NCI-H146 treated with DMSO at 0.1 percent for 48 hours (cell line): ENCODE measurements around the gene SIRT2.
"Not testable (repeated sequence)": the region's sequence is repeated elsewhere in the genome, so short reads cannot be mapped to it uniquely, and the experiment has no call there.

Experiments used
- DNase-seq: peaks from one replicate; lab custom pipeline; 2025; ENCODE audit not compliant: unreplicated experiment; lab: John Stamatoyannopoulos, UW

The SIRT2 gene

DNA sequence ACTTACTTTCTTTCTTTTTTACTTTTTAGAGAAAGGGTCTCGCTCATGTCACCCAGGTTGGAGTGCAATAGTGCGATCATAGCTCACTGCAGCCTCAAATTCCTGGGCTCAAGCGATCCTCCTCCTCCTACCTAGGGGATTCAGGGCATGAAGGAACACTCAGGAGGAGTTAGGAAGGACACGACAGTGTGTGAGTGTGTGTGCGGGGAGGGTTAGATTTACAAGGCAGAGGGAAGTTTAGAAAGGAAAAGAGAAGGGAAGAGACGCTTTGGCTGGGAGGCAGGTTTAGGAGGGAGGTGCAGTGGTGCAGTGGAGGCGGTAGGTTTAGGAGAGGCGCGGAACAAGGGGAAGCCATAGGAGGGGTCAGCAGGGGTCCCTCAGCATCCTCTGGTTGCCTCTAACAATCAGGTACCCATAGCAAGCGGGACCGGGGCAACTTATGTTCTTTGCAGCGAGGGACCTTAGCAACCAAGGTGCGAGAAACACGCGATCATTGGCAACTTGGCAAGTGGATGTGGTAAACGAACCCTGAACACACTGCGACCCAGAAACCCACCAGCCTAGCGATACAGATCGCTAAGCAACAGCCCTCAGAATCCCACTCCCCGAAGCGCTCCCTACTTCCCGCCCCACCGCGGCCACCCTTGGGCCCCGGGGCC lies 501 bp downstream of the SIRT2 start:
- DNase-seq: peak; percentile 10

DNA sequence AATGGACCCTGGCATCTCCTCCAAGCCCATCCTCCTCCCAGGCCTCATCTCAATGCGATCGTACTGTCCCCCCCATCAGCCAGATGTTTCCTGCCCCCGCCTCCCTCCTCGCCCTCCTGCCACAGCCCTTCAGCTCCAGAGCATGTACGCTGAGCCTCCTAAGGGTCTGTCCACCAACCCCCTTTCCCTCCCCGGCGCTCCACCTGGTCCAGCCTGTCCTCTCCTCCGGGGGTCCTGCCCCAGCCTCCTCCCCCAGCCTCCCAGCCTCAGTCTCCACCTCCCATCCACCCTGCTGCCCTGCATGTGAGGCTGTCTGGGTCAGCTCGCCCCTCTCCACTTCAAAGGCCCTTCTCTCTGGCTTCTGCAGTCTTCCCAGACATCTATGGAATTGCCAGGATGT lies 4.5 kb downstream of the SIRT2 start:
- DNase-seq: no peak

DNA sequence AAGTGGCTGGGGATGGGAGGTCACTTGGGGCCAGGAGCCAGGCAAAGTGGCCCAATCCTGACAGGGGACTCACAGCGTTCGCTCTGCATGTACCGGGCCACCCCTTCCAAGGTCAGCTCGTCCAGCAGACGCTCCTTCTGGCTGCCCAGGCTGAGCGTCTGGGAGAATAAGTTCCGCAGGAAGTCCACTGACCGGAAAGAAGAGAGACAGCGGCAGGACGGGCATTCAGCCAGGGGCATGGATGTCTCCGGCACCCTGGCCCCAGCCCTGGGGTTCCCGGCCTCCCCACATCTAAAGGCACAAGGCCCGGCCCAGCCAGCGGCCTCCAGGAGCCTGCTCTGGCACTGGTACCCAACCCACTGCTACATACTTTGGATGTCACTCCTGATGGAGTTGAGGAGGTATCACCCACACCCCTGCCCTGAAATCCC lies 6.1 kb downstream of the SIRT2 start:
- no peak for DNase-seq

DNA sequence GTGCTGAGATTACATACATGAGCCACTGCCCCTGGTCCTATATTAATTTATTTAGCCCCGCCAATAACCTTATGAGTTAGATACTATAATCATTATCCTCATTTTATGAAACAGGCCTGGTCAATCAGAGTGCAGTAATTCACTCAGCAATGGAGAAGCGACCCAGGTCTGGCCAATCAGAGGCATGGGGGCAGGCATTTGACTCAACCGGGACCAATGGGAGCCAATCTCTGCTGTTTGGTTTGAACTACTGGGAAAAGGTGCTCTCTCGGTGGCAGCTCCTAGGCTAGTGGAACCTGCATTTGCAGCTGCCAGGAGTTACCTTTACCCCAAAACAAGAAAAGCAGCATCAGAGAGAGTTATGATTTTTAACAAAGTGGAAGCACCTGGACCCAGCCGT lies 6.6 kb downstream of the SIRT2 start:
- no peak for DNase-seq

DNA sequence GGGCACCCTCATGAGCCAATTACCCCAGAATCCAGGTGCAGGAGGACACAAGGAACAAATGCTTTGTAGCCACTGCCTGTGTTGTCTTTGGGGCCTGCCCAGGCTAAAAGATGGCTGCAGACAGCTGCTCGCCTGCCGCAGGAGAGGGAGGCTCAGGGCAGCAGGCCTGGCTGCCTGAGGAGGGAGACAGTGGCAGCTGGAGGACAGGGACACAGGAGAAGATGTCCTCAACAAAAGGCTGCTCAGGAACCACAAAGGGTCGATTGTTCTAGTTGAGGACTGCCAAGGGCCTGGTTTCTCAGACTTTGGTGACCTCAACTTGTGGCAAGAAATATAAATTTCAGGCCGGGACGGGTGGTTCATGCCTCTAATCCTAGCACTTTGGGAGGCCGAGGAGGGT lies 7.6 kb downstream of the SIRT2 start:
- DNase-seq: no peak

DNA sequence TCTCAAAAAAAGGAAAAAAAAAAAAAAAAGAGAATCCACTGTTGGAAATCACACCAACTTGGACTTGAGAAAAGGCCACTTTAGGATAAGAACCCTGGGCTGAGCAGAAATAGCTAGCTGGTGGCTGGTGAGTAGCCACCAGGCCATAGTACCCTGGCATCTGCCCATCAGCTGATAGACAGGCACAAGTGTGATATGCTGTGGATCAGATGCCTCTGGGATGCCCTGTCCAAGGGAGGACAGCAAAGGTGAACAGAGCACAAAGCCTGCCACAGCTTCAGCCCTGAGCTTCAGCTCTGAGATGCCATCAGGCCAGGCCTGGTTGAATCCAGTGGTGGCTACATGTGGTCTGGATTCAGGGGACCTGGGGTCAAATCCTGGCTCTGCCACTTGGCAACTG lies 8.7 kb downstream of the SIRT2 start:
- DNase-seq: no peak

DNA sequence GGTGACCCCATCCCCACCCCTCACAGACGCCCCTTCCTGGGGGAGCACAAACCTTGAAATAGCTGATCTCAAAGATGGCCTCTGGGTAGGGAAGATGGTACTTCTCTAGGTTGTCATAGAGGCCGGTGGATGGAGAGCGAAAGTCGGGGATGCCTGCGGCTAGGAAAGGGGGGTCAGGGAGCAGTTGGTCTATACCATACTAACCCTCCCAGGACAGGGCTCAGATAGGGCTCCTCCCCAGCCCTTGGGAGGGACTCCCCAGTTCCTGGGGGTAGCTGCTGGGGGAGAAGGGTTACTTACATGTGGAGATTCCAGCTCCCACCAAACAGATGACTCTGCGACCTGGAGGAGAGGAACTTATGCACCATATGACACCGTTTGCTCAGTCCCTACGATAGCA lies 9.6 kb downstream of the SIRT2 start:
- DNase-seq: no peak

DNA sequence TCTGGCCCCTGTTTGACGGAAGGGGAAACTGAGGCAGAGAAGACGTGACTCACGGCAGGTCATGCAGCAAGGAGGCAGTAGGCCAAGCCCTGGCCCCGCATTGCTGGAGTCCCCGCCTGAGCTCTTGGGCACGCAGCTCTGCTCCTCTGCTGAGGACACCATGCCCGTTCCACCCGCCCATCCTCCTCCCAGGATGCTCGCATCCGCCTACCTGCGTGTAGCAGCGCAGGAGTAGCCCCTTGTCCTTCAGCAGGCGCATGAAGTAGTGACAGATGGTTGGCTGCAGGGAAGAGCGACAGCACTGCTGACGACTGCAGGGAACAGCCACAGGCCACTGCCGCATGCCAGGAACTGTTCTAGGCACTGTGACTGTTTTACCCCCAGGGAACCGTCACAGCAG lies 10.5 kb downstream of the SIRT2 start:
- no peak for DNase-seq

DNA sequence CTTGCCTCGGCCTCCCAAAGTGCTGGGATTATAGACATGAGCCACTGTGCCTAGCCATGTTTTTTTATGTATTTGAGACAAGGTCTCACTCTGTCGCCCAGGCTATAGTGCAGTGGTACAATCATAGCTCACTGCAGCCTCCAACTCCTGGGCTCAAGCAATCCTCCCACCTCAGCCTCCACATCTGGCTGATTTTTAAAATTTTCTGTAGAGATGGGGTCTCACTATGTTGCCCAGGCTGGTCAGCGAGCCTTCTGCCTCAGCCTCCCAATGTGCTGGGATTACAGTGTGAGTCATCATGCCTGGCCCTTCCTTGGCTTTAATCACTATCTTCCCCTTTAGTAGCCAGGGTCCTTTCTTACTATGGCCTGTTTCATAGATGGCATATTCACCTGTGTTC lies 14.7 kb downstream of the SIRT2 start:
- not testable (repeated sequence) for DNase-seq

DNA sequence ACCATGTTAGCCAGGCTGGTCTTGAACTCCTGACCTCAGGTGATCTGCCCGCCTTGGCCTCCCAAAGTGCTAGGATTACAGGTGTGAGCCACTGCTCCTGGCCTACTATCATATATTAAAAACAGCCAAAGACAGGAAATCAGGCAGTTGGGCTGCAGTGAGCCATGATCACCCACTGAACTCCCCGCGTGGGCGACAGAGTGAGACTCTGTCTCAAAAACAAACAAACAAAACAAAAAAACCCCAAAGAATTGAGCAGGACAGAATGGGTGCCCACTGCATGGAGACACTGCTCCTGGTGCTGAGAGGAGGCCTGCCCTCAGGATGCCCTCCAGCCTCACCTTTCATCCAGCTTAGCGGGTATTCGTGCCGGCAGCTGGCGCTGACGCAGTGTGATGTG lies 16.1 kb downstream of the SIRT2 start:
- no peak for DNase-seq

DNA sequence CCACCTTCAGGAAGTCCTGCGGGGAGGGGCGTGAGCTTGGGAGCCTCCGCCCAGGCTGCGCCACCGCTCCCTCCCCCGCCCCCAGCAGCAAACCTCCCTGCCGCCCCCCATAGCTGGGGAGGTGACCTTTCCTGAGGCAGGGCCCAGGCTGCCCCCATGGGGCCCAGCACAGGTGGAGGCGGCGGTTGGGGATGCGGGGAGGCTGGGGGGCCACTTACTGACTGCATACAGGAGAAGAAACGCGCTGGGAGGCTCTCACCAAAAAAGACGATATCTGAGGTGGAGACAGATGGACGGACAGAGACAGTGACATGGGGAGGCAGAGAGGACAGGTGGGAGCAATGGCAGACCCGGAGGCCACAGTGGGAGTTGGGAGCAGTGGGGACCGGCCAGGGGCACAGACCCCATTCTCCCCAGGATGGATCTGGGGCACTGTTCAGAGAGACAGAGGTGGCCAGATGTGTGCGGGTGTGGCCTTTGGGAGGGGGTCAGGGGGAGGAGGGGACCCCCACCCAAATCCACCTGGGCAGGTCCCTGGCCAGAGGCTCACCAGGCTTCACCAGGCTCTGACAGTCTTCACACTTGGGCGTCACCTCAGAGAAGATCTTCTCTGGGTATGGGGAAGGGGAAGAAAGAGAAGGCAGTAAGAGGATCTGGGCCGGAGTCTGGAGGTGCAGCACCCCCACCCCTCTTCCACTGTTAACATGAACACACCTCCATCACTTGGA lies 18.4 kb downstream of the SIRT2 start:
- DNase-seq: no peak

DNA sequence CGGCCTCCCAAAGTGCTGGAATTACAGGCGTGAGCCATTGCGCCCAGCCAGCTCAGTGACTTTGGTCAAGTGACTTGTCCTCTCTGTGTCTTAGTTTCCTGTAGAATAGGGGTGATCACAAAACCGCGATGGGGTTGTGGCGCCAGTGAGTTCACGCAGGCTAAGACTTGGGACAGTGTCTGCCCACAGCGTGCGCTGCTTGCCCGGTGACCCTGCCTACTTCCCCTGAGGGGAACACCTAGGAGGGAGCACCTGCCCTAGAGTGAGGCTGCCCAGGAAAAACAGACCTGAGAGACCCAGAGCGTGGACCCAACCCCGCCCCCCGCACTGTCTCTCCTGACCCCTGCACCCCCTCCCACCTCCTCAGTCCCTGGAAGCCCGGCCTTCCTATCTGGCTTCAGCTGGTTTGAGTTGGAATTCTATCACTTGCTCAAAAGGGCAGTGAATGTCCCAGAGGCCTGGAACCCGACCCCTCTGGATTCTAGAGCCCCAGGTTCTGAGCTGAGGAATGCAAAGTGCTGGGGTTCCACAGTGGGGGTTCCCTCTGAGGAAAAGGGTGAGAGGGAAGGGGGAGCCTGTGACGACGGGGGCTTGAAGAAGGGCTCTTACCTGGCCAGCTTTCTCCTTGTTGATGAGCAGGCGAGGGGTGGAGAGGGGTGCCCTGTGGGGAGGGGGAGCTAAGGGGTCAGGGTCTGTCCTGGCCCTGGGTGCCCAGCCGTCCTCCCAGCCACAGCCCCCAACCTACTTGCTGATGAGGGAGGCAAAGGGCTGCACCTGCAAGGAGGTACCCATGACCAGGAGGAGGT lies 19.1 kb downstream of the SIRT2 start:
- DNase-seq: no peak

DNA sequence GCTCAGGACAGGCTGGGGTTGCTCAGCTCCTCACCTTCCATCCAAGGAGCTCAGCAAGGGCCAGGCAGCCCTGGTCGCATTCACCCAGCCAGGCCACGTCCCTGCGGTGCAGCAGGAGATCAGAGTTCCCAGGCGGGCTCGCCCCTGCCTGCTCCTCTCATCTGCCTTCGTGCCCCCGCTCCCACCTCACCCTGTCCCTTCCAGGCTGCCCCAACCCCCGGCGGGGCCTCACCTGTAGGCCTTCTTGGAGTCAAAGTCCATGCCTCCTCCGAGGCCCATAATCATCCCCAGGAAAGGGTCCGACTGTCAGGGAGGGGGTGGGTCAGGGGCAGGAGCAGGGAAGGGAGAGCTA lies 20.0 kb downstream of the SIRT2 start:
- DNase-seq: no peak

DNA sequence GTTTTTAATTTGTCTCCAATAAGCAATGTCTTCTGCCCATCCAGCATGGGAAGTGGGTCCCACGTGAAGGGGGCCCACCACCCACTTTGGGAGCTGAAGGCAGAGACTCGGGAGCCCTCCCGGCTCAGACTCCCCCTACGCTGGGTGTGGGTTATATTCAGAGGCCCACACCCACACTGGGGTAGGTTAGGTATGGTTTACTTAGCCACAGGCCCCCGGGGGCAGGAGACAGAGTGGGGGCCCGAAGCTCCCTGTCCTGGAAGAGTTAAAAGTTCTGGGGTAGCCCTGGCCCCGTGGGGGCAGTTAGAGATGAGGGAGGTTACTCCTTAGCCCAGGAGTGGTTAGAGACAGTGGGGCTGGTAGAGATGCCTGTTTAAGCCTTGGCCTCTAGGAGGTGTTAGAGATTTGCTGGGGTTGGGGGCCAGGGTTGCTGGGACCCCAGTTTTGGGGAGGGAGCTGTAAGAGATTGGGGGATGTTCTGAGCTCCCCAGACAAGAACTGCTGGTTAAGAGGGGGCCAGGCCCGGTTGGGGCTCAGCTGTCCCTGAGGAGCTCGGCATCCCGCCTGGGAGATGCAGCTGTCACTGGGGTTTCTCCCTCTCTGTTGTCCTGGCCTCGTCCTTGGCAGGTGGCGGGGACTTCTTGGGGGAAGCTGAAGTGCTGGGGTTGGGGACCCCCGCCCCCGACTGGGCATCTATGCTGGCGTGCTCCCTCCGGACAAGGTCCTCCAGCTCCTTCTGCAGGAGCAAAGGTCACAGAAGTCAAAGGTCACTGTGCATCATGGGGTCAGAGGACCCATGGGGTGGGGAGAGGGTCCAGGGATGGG lies 20.6 kb downstream of the SIRT2 start:
- no peak for DNase-seq

DNA sequence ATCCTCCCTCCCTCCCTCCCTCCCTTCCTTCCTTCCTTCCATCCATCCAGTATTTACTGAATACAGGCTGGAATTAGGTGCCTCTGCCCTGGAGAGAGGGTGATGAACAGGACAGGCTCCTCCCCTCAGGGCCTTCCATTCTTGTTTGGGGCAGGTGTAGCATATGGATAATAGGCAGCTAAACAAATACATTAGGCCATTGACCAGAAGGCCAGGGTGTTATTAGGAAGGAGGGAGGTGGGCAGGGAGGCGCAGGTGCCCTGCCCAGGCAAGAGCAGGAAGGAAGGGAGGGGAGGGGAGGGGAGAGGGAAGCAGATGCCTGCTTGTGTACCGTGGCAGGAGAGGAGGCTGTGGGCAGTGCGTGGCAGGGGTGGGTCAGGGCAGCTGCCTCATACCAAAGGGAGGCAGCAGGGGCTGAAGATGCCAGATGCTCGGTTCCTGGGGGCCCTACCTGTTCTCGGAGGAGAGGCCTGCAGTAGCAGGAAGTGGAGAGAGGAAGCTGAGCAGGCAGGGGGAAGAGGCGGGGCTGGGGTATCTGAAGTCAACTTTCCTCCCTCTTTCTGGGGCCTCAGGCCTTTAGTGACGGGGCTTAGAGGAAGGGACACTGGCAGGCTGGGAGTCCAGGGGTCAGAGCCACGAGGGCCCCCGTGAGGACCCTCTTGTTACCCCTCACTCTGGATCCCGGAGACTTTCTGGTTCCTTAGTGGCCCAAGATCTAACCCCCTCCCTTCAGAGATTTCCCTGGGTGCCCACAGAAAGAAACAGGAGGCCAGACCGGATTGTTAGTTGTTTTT lies 21.4 kb downstream of the SIRT2 start, which contains the start of gene RINL:
TSS of gene RINL (minus strand) at position 495 of the 794 bp plus-strand sequence. CDS start 1,533 bp downstream, outside the sequence.
- peak; percentile 100 for DNase-seq

DNA sequence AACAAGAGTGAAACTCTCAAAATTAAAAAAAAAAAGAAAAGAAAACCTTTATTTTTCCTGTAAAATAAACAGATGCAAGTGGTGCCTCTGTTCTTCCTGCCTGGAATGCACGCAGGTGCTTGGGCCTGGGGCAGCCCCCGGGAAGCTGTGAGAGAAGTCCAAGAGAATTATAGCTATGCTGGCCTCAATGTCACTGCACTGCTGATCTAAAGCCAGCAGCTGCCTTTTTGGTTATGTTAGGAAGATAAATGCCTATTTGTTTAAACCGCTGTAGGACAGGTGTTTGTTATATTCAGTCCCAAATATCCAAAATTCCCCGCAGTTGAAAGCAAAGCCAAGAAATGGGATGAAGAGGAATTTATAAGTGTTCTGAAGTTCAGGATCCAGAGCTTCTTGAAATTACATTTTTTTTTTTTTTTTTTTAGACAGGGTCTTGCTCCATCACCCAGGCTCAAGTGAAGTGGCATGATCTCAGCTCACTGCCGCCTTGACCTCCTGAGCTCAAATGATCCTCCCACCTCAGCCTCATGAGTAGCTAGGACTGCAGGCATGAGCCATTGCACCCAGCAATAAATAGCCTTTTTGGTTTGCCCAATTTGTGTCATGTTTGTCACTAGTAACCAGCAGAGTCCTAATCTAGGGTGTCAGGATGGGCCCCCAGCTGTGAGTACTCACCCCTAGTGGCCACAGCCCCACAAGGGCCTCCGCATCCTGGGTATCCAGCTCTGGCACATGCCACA lies 23.6 kb downstream of the SIRT2 start:
- DNase-seq: peak; percentile 26

DNA sequence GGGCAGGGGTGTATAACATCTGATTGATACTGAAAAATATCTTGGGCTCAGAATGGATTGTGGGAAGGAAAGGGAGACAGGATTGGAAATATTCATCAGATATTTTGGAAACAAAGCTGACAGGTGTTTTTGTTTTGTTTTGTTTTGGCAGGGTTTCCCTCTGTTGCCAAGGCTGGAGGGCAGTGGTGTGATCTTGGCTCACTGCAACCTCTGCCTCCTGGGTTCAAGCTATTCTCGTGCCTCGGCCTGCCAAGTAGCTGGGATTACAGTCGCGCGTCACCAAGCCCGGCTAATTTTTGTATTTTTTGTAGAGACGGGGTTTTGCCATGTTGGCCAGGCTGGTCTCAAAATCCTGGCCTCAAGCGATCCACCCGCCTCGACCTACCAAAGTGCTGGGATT lies 26.0 kb downstream of the SIRT2 start:
- not testable (repeated sequence) for DNase-seq

DNA sequence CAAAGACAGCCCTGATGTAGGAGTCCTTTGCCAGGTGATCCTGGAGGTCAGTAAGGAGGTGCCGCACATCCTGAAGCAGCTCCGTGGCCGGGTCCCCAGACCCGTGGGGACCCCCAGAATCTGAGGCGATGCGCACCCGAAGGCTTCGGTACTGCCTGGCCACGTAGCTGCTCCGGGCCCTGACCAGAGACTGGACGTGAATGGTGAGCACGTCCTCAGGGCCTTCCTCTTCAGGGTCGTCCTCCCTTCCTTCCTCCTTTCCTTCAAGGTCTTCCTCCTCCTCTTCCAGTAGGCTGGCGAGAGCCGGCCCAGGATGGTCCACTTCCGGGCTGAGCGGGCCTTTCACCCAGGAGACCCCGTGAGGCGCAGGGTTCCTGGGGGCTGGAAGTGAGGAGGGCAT lies 28.8 kb downstream of the SIRT2 start:
- no peak for DNase-seq

DNA sequence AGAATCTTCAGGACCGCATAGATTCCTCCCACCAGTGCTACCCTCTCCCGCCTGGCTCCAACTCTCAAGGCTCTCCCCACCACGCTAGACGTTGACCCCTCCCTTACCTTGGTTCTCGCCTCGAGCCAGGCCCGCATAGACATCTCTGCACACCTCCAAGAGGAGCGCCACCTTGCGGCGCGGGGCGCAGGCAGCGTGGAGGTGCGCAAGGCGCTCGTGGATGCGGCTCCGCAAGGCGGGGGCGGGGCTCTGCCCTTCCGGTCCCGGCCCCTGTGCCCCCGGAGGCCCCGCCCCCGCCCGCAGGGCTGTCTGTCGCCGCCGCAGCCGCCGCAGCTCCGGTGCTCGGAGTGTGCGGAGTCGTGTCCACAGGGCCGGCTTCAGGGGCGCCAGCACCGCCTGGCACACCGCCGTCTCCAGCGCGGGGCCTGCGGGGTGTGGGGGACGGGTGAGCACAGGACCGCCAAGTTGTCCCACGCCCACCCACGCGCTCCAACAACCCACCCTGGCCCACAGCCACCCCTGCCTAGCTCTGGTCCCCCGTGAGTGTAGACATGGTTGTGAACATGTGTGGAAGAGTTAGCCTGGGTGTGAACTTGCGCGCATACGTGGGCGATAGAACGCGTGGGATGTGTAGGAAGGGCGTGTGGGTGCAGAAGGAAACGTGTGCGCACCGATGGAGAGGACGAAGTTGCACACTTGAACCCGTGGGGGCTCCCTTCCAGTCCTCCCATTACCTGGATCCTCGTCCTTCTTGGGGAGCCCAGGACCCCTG lies 29.4 kb downstream of the SIRT2 start:
- DNase-seq: no peak
